Duodenal mucosa (tissue), 2 donors: ENCODE data around the gene QRICH2.
"Not testable (repeated sequence)": the region's sequence is repeated elsewhere in the genome, so short reads cannot be mapped to it uniquely, and the experiment has no call there.

Experiments used
- H3K27ac ChIP-seq: one replicate; pipeline ENCODE4 v1.7.0; 2013; ENCODE audit warnings: low read depth, low read length
- H3K27me3 ChIP-seq, 2 donors: one replicate each; pipeline ENCODE4 v1.7.0; 2013; ENCODE audit warnings: low read length in 2 of 2, control low read depth in 1 of 2; ENCODE audit not compliant: insufficient read depth in 2 of 2, control insufficient read depth in 1 of 2
- H3K36me3 ChIP-seq, 2 donors: one replicate each; pipeline ENCODE4 v1.7.0; 2013; ENCODE audit warnings: low read length in 2 of 2, control low read depth in 1 of 2; ENCODE audit not compliant: insufficient read depth in 2 of 2, control insufficient read depth in 1 of 2
- H3K4me1 ChIP-seq, 2 donors: one replicate each; pipeline ENCODE4 v1.7.0; 2013; ENCODE audit warnings: low read length in 2 of 2, control low read depth in 1 of 2; ENCODE audit not compliant: insufficient read depth in 2 of 2, control insufficient read depth in 1 of 2
- H3K4me3 ChIP-seq, 2 donors: one replicate each; pipeline ENCODE4 v1.7.0; 2013; ENCODE audit warnings: low read length in 2 of 2, low read depth in 1 of 2
- H3K9ac ChIP-seq, 2 donors: one replicate each; pipeline ENCODE4 v1.7.0; 2013; ENCODE audit warnings: low read length in 2 of 2, low read depth in 1 of 2
- H3K9me3 ChIP-seq, 2 donors: one replicate each; pipeline ENCODE4 v1.7.0; 2013; ENCODE audit warnings: low read length in 2 of 2, control low read depth in 1 of 2; ENCODE audit not compliant: control insufficient read depth in 1 of 2

The QRICH2 gene

GRCh38 chr17:76350463-76350862 is 42.4 kb upstream of the QRICH2 start:
- Histone ChIP-seq H3K9ac (no peak overlapping the region), H3K27ac (no peak overlapping the region), H3K36me3 (peaks cover 0 to 21% of the 10 kb centered on the region in 2 donors), H3K9me3 (no peaks in the 10 kb centered on the region), H3K27me3 (no peaks in the 10 kb centered on the region), H3K4me3 (no peak overlapping the region), H3K4me1 (peaks cover 11 to 12% of the 10 kb centered on the region in 2 donors)

GRCh38 chr17:76346936-76347335 is 38.9 kb upstream of the QRICH2 start:
- not testable (repeated sequence) for H3K27me3 ChIP-seq, H3K4me1 ChIP-seq, H3K4me3 ChIP-seq, H3K9ac ChIP-seq, H3K9me3 ChIP-seq, H3K27ac ChIP-seq
- peaks cover 8 to 33% of the 10 kb centered on the region in 2 donors for H3K36me3 ChIP-seq

- H3K36me3 ChIP-seq, result peaks cover 8 to 36% of the 10 kb centered on the region in 2 donors
- H3K27ac ChIP-seq, result no peak overlapping the region
- no peaks in the 10 kb centered on the region for H3K9me3 ChIP-seq
- H3K4me3 ChIP-seq, result no peak overlapping the region
- H3K4me1 ChIP-seq, result no peaks in the 10 kb centered on the region
- H3K9ac ChIP-seq, result no peak overlapping the region
- no peaks in the 10 kb centered on the region for H3K27me3 ChIP-seq
These were observed 37.4 kb upstream of the QRICH2 start for GRCh38 chr17:76345377-76345974.

GRCh38 chr17:76343106-76343505 is 35.0 kb upstream of the QRICH2 start:
- Histone ChIP-seq H3K4me1 (no peaks in the 10 kb centered on the region), H3K4me3 (no peak overlapping the region), H3K9ac (no peak overlapping the region), H3K9me3 (no peaks in the 10 kb centered on the region), H3K36me3 (peaks cover 8 to 36% of the 10 kb centered on the region in 2 donors), H3K27ac (no peak overlapping the region), H3K27me3 (no peaks in the 10 kb centered on the region)

- no peak overlapping the region for H3K27ac ChIP-seq
- no peaks in the 10 kb centered on the region for H3K27me3 ChIP-seq
- H3K4me1 ChIP-seq, result no peaks in the 10 kb centered on the region
- no peak overlapping the region for H3K9ac ChIP-seq
- no peak overlapping the region for H3K4me3 ChIP-seq
- H3K36me3 ChIP-seq, result peaks cover 8 to 23% of the 10 kb centered on the region in 2 donors
- no peaks in the 10 kb centered on the region for H3K9me3 ChIP-seq
These were observed 33.2 kb upstream of the QRICH2 start for GRCh38 chr17:76341301-76341700.

- H3K9ac ChIP-seq, result no peak overlapping the region
- no peaks in the 10 kb centered on the region for H3K9me3 ChIP-seq
- no peaks in the 10 kb centered on the region for H3K27me3 ChIP-seq
- no peak overlapping the region for H3K4me3 ChIP-seq
- H3K36me3 ChIP-seq, result peaks cover 0 to 7% of the 10 kb centered on the region in 2 donors
- no peaks in the 10 kb centered on the region for H3K4me1 ChIP-seq
- no peak overlapping the region for H3K27ac ChIP-seq
These were observed 29.3 kb upstream of the QRICH2 start for GRCh38 chr17:76337413-76337777.

GRCh38 chr17:76336756-76337412 is 28.8 kb upstream of the QRICH2 start:
- no peaks in the 10 kb centered on the region for H3K4me1 ChIP-seq

GRCh38 chr17:76335716-76336381 is 27.8 kb upstream of the QRICH2 start:
- peaks cover 2 to 5% of the 10 kb centered on the region in 2 donors for H3K4me1 ChIP-seq
- H3K27ac ChIP-seq, result no peak overlapping the region
- H3K4me3 ChIP-seq, result no peak overlapping the region

More at GRCh38 chr17:76336756-76337412, 28.8 kb upstream of the QRICH2 start:
- Histone ChIP-seq H3K36me3 (peaks cover 0 to 2% of the 10 kb centered on the region in 2 donors), H3K27me3 (no peaks in the 10 kb centered on the region), H3K4me3 (no peak overlapping the region), H3K9ac (no peak overlapping the region), H3K27ac (no peak overlapping the region), H3K9me3 (no peaks in the 10 kb centered on the region)

GRCh38 chr17:76333673-76334505 is 25.8 kb upstream of the QRICH2 start:
- Histone ChIP-seq H3K27ac (no peak overlapping the region), H3K27me3 (no peaks in the 10 kb centered on the region), H3K9ac (no peak overlapping the region), H3K4me1 (peaks cover 6 to 11% of the 10 kb centered on the region in 2 donors), H3K36me3 (peaks cover 4 to 12% of the 10 kb centered on the region in 2 donors), H3K9me3 (no peaks in the 10 kb centered on the region), H3K4me3 (no peak overlapping the region)

More at GRCh38 chr17:76335716-76336381, 27.8 kb upstream of the QRICH2 start:
- H3K9ac ChIP-seq, result no peak overlapping the region
- H3K36me3 ChIP-seq, result no peaks in the 10 kb centered on the region
- H3K27me3 ChIP-seq, result no peaks in the 10 kb centered on the region
- H3K9me3 ChIP-seq, result no peaks in the 10 kb centered on the region
